H9 (cell line): ENCODE measurements around the gene PLA2G4C. TPM values are rescaled to one million over a fixed set of nuclear protein-coding genes. Genes with fewer than 3 reads are reported as not detected.

Experiments
- DNase-seq: peaks from one replicate; pipeline ENCODE4 v3.0.0-alpha.2; 2017
- H2AFZ ChIP-seq: one replicate; pipeline ENCODE4 v1.6.1; 2013; ENCODE audit warnings: mild to moderate bottlenecking, low read length, control low read depth, moderate library complexity
- H2AK5ac ChIP-seq: 2 replicates; pipeline ENCODE4 v1.6.1; 2013; ENCODE audit warnings: low read length, control low read depth, mixed read lengths; ENCODE audit not compliant: insufficient read length
- H2BK120ac ChIP-seq: one replicate; pipeline ENCODE4 v1.6.1; 2013; ENCODE audit warnings: low read depth, mild to moderate bottlenecking, low read length, control low read depth, inconsistent platforms; ENCODE audit not compliant: poor library complexity, severe bottlenecking
- H2BK12ac ChIP-seq: 2 replicates; pipeline ENCODE4 v1.6.1; 2013; ENCODE audit warnings: low read length, control low read depth, mixed read lengths, low read depth; ENCODE audit not compliant: insufficient read length
- H2BK15ac ChIP-seq: 2 replicates; pipeline ENCODE4 v1.6.1; 2013; ENCODE audit warnings: low read depth, low read length, control low read depth
- H2BK20ac ChIP-seq: one replicate; pipeline ENCODE4 v1.6.1; 2013; ENCODE audit warnings: low read depth, mild to moderate bottlenecking, low read length, control low read depth, inconsistent platforms; ENCODE audit not compliant: poor library complexity, severe bottlenecking
- H2BK5ac ChIP-seq: 2 replicates; pipeline ENCODE4 v1.6.1; 2013; ENCODE audit warnings: low read length, control low read depth, mixed read lengths; ENCODE audit not compliant: insufficient read length
- H3K14ac ChIP-seq: 2 replicates; pipeline ENCODE4 v1.6.1; 2013; ENCODE audit warnings: low read length, control low read depth; ENCODE audit not compliant: insufficient read depth
- H3K18ac ChIP-seq: 2 replicates; pipeline ENCODE4 v1.6.1; 2013; ENCODE audit warnings: low read depth, mild to moderate bottlenecking, mixed read lengths, low read length, control low read depth; ENCODE audit not compliant: insufficient read length
- H3K23ac ChIP-seq: 2 replicates; pipeline ENCODE4 v1.6.1; 2013; ENCODE audit warnings: low read length, control low read depth, mixed read lengths, low read depth; ENCODE audit not compliant: insufficient read length
- H3K23me2 ChIP-seq: 2 replicates; pipeline ENCODE4 v1.6.1; 2013; ENCODE audit warnings: low read depth, mild to moderate bottlenecking, mixed read lengths, low read length, control low read depth; ENCODE audit not compliant: insufficient read length, poor library complexity, severe bottlenecking
- H3K27ac ChIP-seq: 2 replicates; pipeline ENCODE4 v1.5.1; 2013; ENCODE audit warnings: low read length, control low read depth, mixed read lengths, low read depth; ENCODE audit not compliant: insufficient read length
- H3K27me3 ChIP-seq: 2 replicates; pipeline ENCODE4 v1.6.1; 2013; ENCODE audit warnings: low read length, control low read depth, inconsistent platforms; ENCODE audit not compliant: insufficient read depth
- H3K4ac ChIP-seq: 2 replicates; pipeline ENCODE4 v1.6.1; 2013; ENCODE audit warnings: low read depth, mild to moderate bottlenecking, control low read depth, inconsistent platforms, low read length, moderate library complexity
- H3K4me1 ChIP-seq: 2 replicates; pipeline ENCODE4 v1.6.1; 2013; ENCODE audit warnings: low read length, control low read depth, inconsistent platforms; ENCODE audit not compliant: insufficient read depth
- H3K4me2 ChIP-seq: 2 replicates; pipeline ENCODE4 v1.6.1; 2013; ENCODE audit warnings: low read length, control low read depth, mixed read lengths; ENCODE audit not compliant: insufficient read length, insufficient read depth
- H3K56ac ChIP-seq: 2 replicates; pipeline ENCODE4 v1.6.1; 2013; ENCODE audit warnings: low read depth, mild to moderate bottlenecking, mixed read lengths, low read length, control low read depth; ENCODE audit not compliant: insufficient read length
- H3K79me1 ChIP-seq: 2 replicates; pipeline ENCODE4 v1.6.1; 2013; ENCODE audit warnings: low read depth, mild to moderate bottlenecking, moderate library complexity, low read length, control low read depth, inconsistent platforms; ENCODE audit not compliant: insufficient read depth, poor library complexity, severe bottlenecking
- H3K79me2 ChIP-seq: 2 replicates; pipeline ENCODE4 v1.6.1; 2013; ENCODE audit warnings: low read length, control low read depth, inconsistent platforms; ENCODE audit not compliant: insufficient read depth
- H3K9ac ChIP-seq: 2 replicates; pipeline ENCODE4 v1.6.1; 2013; ENCODE audit warnings: low read length, control low read depth, mixed read lengths; ENCODE audit not compliant: insufficient read length; ENCODE audit errors: extremely low read depth
- H3K9me3 ChIP-seq: one replicate; pipeline ENCODE4 v1.6.1; 2013; ENCODE audit warnings: low read depth, low read length, inconsistent platforms; ENCODE audit not compliant: control insufficient read depth
- H3T11ph ChIP-seq: one replicate; pipeline ENCODE4 v1.6.1; 2013; ENCODE audit warnings: mild to moderate bottlenecking, low read length, control low read depth, inconsistent platforms
- H4K20me1 ChIP-seq: one replicate; pipeline ENCODE4 v1.6.1; 2013; ENCODE audit not compliant: control insufficient read depth, insufficient read length, insufficient read depth
- H4K5ac ChIP-seq: 2 replicates; pipeline ENCODE4 v1.6.1; 2013; ENCODE audit warnings: low read depth, mild to moderate bottlenecking, mixed read lengths, low read length, control low read depth; ENCODE audit not compliant: insufficient read length
- H4K8ac ChIP-seq: replicated peaks from 2 replicates; pipeline ENCODE4 v1.6.1; 2013; ENCODE audit warnings: low read length, control low read depth, mixed read lengths, low read depth; ENCODE audit not compliant: insufficient read length
- H4K91ac ChIP-seq: 2 replicates; pipeline ENCODE4 v1.6.1; 2013; ENCODE audit warnings: low read depth, mild to moderate bottlenecking, moderate library complexity, mixed read lengths, low read length, control low read depth; ENCODE audit not compliant: insufficient read length
- H3K27ac Mint-ChIP-seq, 3 experiments: 2 replicates in 2 of 3; 3 replicates in 1 of 3; pipeline ENCODE4 v1.8.0; 2020 to 2021; ENCODE audit warnings: mixed read lengths in 3 of 3, mild to moderate bottlenecking in 1 of 3, moderate library complexity in 1 of 3
- H3K27me3 Mint-ChIP-seq: 2 replicates; pipeline ENCODE4 v1.8.0; 2021; ENCODE audit warnings: low read depth, mild to moderate bottlenecking, moderate library complexity, mixed read lengths
- H3K36me3 Mint-ChIP-seq, 3 experiments: 2 replicates in 2 of 3; 3 replicates in 1 of 3; pipeline ENCODE4 v1.8.0; 2020 to 2021; ENCODE audit warnings: low read depth in 3 of 3, mixed read lengths in 3 of 3; ENCODE audit not compliant: insufficient read depth in 1 of 3
- H3K4me1 Mint-ChIP-seq, 2 experiments: 2 replicates each; pipeline ENCODE4 v1.8.0; 2020; ENCODE audit warnings: mixed read lengths in 2 of 2
- H3K4me3 Mint-ChIP-seq, 2 experiments: 2 replicates in 1 of 2; 3 replicates in 1 of 2; pipeline ENCODE4 v1.8.0; 2020 to 2021; ENCODE audit warnings: mild to moderate bottlenecking in 2 of 2, mixed read lengths in 2 of 2, moderate library complexity in 1 of 2
- H3K9me3 Mint-ChIP-seq, 2 experiments: 2 replicates in 1 of 2; 3 replicates in 1 of 2; pipeline ENCODE4 v1.8.0; 2020; ENCODE audit warnings: mild to moderate bottlenecking in 2 of 2, mixed read lengths in 2 of 2, moderate library complexity in 1 of 2
- WGBS: extraction: QIAGEN DNeasy Blood & Tissue Kit; methylation state at CpG from one replicate; pipeline ENCODE4 v1.1.7; 2013; ENCODE audit warnings: missing lambda C conversion rate, low lambda C conversion rate, mixed read lengths; ENCODE audit not compliant: insufficient read length; ENCODE audit errors: extremely low coverage; 5-methylcytosine and 5-hydroxymethylcytosine counted together
- total RNA-seq: library from RNA; stranded (reverse); gene quantifications from 2 replicates; pipeline ENCODE4 v1.2.1, GENCODE V29; 2021
- TF ChIP-seq, protein P1 (sequence below): fragments of 200-600 bp; sonication (generic); conservative IDR thresholded peaks from 3 replicates; pipeline ENCODE4 v1.8.0; 2021; ENCODE audit warnings: antibody characterized with exemption, mild to moderate bottlenecking

The PLA2G4C gene
- total RNA-seq, 1 experiment from 2014 or later = 7.0 TPM

DNA sequence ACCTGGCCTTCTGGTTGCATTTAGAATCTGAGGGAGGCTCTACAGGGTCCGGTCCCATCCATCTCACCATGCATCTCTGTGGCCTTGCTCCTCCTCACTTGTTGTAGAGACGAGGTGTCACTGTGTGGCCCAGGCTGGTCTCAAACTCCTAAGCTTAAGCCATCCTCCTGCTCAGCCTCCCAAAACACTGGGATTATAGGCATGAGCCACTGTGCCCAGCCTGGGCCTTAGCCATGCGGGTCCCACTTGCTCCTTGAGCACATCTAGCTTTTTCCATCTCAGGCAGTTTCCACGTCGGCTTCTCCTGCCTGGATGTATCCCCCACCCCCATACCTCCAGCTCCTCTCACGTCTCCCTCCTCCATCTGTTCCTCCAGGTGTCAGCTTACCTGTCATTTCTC lies 106.4 kb downstream of the PLA2G4C start:
- H3K4me2 ChIP-seq = no peak overlapping the region
- H2BK120ac ChIP-seq = no peak overlapping the region
- no peak overlapping the region for H3K23ac ChIP-seq
- H2BK20ac ChIP-seq = no peak overlapping the region
- H3K27ac Mint-ChIP-seq = peak overlapping the region in 1 of 3 experiments; percentile 12; a peak in 1 of 7 replicates
- H3K56ac ChIP-seq = no peak overlapping the region
- H3K14ac ChIP-seq = no peak overlapping the region; the same call in 1 of the 2 replicates
- peaks cover 10 to 12% of the 10 kb centered on the region in 2 experiments; a peak in 4 of 5 replicates for H3K9me3 Mint-ChIP-seq
- no peak overlapping the region for H3T11ph ChIP-seq
- H3K27ac ChIP-seq = no peak overlapping the region
- no peaks in the 10 kb centered on the region for H3K79me1 ChIP-seq
- H3K36me3 Mint-ChIP-seq = peaks cover 0 to 4% (median 2%) of the 10 kb centered on the region in 3 experiments; a peak in 3 of 7 replicates
- H3K4me1 ChIP-seq = no peaks in the 10 kb centered on the region
- no peaks in the 10 kb centered on the region for H3K27me3 ChIP-seq
- no peak overlapping the region for H4K91ac ChIP-seq
- DNase-seq = no peak
- TF ChIP-seq, protein P1, sequence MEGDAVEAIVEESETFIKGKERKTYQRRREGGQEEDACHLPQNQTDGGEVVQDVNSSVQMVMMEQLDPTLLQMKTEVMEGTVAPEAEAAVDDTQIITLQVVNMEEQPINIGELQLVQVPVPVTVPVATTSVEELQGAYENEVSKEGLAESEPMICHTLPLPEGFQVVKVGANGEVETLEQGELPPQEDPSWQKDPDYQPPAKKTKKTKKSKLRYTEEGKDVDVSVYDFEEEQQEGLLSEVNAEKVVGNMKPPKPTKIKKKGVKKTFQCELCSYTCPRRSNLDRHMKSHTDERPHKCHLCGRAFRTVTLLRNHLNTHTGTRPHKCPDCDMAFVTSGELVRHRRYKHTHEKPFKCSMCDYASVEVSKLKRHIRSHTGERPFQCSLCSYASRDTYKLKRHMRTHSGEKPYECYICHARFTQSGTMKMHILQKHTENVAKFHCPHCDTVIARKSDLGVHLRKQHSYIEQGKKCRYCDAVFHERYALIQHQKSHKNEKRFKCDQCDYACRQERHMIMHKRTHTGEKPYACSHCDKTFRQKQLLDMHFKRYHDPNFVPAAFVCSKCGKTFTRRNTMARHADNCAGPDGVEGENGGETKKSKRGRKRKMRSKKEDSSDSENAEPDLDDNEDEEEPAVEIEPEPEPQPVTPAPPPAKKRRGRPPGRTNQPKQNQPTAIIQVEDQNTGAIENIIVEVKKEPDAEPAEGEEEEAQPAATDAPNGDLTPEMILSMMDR = no peak
- no peak overlapping the region for H3K18ac ChIP-seq
- H3K4me1 Mint-ChIP-seq = peaks cover 5 to 6% of the 10 kb centered on the region in 2 experiments
- H3K27me3 Mint-ChIP-seq = 0 out of 2 replicates have a peak, but pooled peaks cover 1% of the 10 kb centered on the region
- no peak overlapping the region for H2AFZ ChIP-seq
- H4K5ac ChIP-seq = no peak overlapping the region
- WGBS = no CpG with 5 or more reads among the region's 6 CpGs
- H2BK5ac ChIP-seq = no peak overlapping the region
- no peak overlapping the region for H2BK12ac ChIP-seq
- H3K9me3 ChIP-seq = no peaks in the 10 kb centered on the region
- no peak overlapping the region for H2AK5ac ChIP-seq
- no peak overlapping the region for H3K4me3 Mint-ChIP-seq
- no peak overlapping the region for H4K8ac ChIP-seq
- H3K9ac ChIP-seq = no peak overlapping the region
- no peaks in the 10 kb centered on the region for H4K20me1 ChIP-seq
- no peaks in the 10 kb centered on the region for H3K79me2 ChIP-seq
- H3K23me2 ChIP-seq = no peaks in the 10 kb centered on the region
- no peak overlapping the region for H3K4ac ChIP-seq
- no peak overlapping the region for H2BK15ac ChIP-seq
